Activated CD8-positive, alpha-beta T cell treated with anti-CD3 and anti-CD28 coated beads for 36 hours (primary cell): Measurements from ENCODE around the gene NEURL1B. TPM values are rescaled to one million over a fixed set of nuclear protein-coding genes. Genes with fewer than 3 reads are reported as not detected.

Experiments
- ATAC-seq: fragments of 200-7000 bp; cut with Tn5 transposase; one replicate; pipeline ENCODE4 v1.10.0; 2021; ENCODE audit warnings: mild to moderate bottlenecking, moderate library complexity
- CTCF ChIA-PET: fragments of 350-600 bp; sonication (Branson Sonifier 250); formaldehyde crosslinking; loops from one replicate; lab custom pipeline; 2021; ENCODE audit warnings: antibody characterized with exemption; lab: Charles Lee
- POLR2A ChIA-PET: fragments of 350-600 bp; sonication (Branson Sonifier 250); formaldehyde crosslinking; loops from one replicate; lab custom pipeline; 2021; ENCODE audit warnings: antibody characterized with exemption; lab: Charles Lee
- DNase-seq: peaks from one replicate; pipeline ENCODE4 v3.0.0-alpha.2; 2020
- H3K27ac Mint-ChIP-seq: one replicate; pipeline ENCODE4 v1.8.0; 2021; ENCODE audit warnings: mild to moderate bottlenecking, mixed read lengths
- H3K27me3 Mint-ChIP-seq: one replicate; pipeline ENCODE4 v1.8.0; 2021; ENCODE audit warnings: mixed read lengths
- H3K36me3 Mint-ChIP-seq: one replicate; pipeline ENCODE4 v1.8.0; 2021; ENCODE audit warnings: low read depth, mixed read lengths
- H3K4me1 Mint-ChIP-seq: one replicate; pipeline ENCODE4 v1.8.0; 2021; ENCODE audit warnings: low read depth, mixed read lengths
- H3K4me3 Mint-ChIP-seq: one replicate; pipeline ENCODE4 v1.8.0; 2021; ENCODE audit warnings: mild to moderate bottlenecking, moderate library complexity, mixed read lengths
- H3K9me3 Mint-ChIP-seq: one replicate; pipeline ENCODE4 v1.8.0; 2021; ENCODE audit warnings: mixed read lengths
- CTCF ChIP-seq: fragments of 200-600 bp; IDR thresholded peaks from one replicate; pipeline ENCODE4 v1.8.0; 2022; ENCODE audit warnings: antibody characterized with exemption, mild to moderate bottlenecking
- intact Hi-C: fragments of 100-400 bp; cut with micrococcal nuclease; formaldehyde crosslinking; loops from one replicate; pipeline ENCODE4 v1.10.0; 2022
- total RNA-seq, 2 experiments: library from RNA; stranded (reverse); gene quantifications; one replicate each; pipeline ENCODE4 v1.2.3, GENCODE V29; 2021

Gene NEURL1B
- total RNA-seq, 2 experiments from 2014 or later, result 0.18 to 0.22 TPM

- ChIA-PET POLR2A (interaction anchor here (0.6 kb wide), 1 partner anchor 109 kb away, joined by 3 read pairs; no protein-coding TSS in a partner anchor), CTCF (interaction anchor here (1.5 to 5.8 kb wide), 3 partner anchors 14 to 249 kb away, joined by 3 to 41 read pairs (median 7); no protein-coding TSS in a partner anchor)
- ATAC-seq, result peak; percentile 78
- TF ChIP-seq CTCF, result no peak
- no peaks in the 10 kb centered on the region for H3K27me3 Mint-ChIP-seq
- DNase-seq, result peak; percentile 63
- peak overlapping the region; percentile 55 for H3K4me3 Mint-ChIP-seq
- H3K36me3 Mint-ChIP-seq, result peaks cover 2% of the 10 kb centered on the region
- intact Hi-C loops, result no loop called here
- H3K9me3 Mint-ChIP-seq, result no peaks in the 10 kb centered on the region
- H3K4me1 Mint-ChIP-seq, result peaks cover 10% of the 10 kb centered on the region
- H3K27ac Mint-ChIP-seq, result peak overlapping the region; percentile 28
Measured at GRCh38 chr5:172683645-172684471, 42.8 kb downstream of the NEURL1B start.

GRCh38 chr5:172685091-172685490 lies 44.0 kb downstream of the NEURL1B start:
- ATAC-seq, result no peak
- intact Hi-C loops, result no loop called here
- peaks cover 15% of the 10 kb centered on the region for H3K4me1 Mint-ChIP-seq
- no peak overlapping the region for H3K4me3 Mint-ChIP-seq
- H3K9me3 Mint-ChIP-seq, result no peaks in the 10 kb centered on the region
- POLR2A ChIA-PET, result no interaction called here
- CTCF ChIA-PET, result interaction anchor here (1.9 to 5.8 kb wide), 2 partner anchors 13 to 248 kb away, joined by 7 to 41 read pairs; no protein-coding TSS in a partner anchor
- TF ChIP-seq CTCF, result no peak
- peaks cover 2% of the 10 kb centered on the region for H3K36me3 Mint-ChIP-seq
- H3K27ac Mint-ChIP-seq, result no peak overlapping the region
- no peak for DNase-seq
- H3K27me3 Mint-ChIP-seq, result no peaks in the 10 kb centered on the region

- ChIA-PET CTCF (interaction anchor here (1.2 to 5.8 kb wide), 2 partner anchors 12 to 29 kb away, joined by 3 to 41 read pairs; no protein-coding TSS in a partner anchor), POLR2A (interaction anchor here (1.0 kb wide), 1 partner anchor 14 kb away, joined by 4 read pairs; no protein-coding TSS in a partner anchor)
- intact Hi-C loops, result no loop called here
Measured at GRCh38 chr5:172686111-172686510, 45.0 kb downstream of the NEURL1B start.

GRCh38 chr5:172686539-172687390 lies 45.7 kb downstream of the NEURL1B start:
- Mint-ChIP-seq H3K9me3 (no peaks in the 10 kb centered on the region), H3K4me1 (peaks cover 15% of the 10 kb centered on the region), H3K4me3 (no peak overlapping the region), H3K27me3 (no peaks in the 10 kb centered on the region), H3K27ac (no peak overlapping the region), H3K36me3 (peaks cover 2% of the 10 kb centered on the region)
- ChIA-PET CTCF (interaction anchor here (1.2 to 5.8 kb wide), 2 partner anchors 11 to 28 kb away, joined by 3 to 41 read pairs; no protein-coding TSS in a partner anchor), POLR2A (interaction anchor here (0.5 to 1.0 kb wide), 2 partner anchors 15 to 1174 kb away, joined by 3 to 4 read pairs; no protein-coding TSS in a partner anchor)
- intact Hi-C loops, result no loop called here
- no peak for DNase-seq
- no peak for ATAC-seq
- no peak for TF ChIP-seq CTCF

More at GRCh38 chr5:172686111-172686510, 45.0 kb downstream of the NEURL1B start:
- no peak overlapping the region for H3K27ac Mint-ChIP-seq
- ATAC-seq (no peak), DNase-seq (no peak)
- H3K36me3 Mint-ChIP-seq, result peaks cover 2% of the 10 kb centered on the region
- H3K9me3 Mint-ChIP-seq, result no peaks in the 10 kb centered on the region
- TF ChIP-seq CTCF, result no peak
- no peaks in the 10 kb centered on the region for H3K27me3 Mint-ChIP-seq
- H3K4me3 Mint-ChIP-seq, result no peak overlapping the region
- peaks cover 15% of the 10 kb centered on the region for H3K4me1 Mint-ChIP-seq
